Hindlimb muscle (tissue), 1 donor: ENCODE data around the gene UBE2QL1. TPM values are rescaled to one million over a fixed set of nuclear protein-coding genes. Genes with fewer than 3 reads are reported as not detected.

Experiments
- DNase-seq: peaks from one replicate; pipeline ENCODE4 v3.0.0-alpha.2; 2013
- polyA plus RNA-seq: library from polyadenylated mRNA; unstranded; fragments of 120-200 nt; gene quantifications from one replicate; pipeline ENCODE4 v1.2.1, GENCODE V29; 2013; ENCODE audit not compliant: insufficient read length

The UBE2QL1 gene
- polyA plus RNA-seq, 1 donor = 2.3 TPM

DNA sequence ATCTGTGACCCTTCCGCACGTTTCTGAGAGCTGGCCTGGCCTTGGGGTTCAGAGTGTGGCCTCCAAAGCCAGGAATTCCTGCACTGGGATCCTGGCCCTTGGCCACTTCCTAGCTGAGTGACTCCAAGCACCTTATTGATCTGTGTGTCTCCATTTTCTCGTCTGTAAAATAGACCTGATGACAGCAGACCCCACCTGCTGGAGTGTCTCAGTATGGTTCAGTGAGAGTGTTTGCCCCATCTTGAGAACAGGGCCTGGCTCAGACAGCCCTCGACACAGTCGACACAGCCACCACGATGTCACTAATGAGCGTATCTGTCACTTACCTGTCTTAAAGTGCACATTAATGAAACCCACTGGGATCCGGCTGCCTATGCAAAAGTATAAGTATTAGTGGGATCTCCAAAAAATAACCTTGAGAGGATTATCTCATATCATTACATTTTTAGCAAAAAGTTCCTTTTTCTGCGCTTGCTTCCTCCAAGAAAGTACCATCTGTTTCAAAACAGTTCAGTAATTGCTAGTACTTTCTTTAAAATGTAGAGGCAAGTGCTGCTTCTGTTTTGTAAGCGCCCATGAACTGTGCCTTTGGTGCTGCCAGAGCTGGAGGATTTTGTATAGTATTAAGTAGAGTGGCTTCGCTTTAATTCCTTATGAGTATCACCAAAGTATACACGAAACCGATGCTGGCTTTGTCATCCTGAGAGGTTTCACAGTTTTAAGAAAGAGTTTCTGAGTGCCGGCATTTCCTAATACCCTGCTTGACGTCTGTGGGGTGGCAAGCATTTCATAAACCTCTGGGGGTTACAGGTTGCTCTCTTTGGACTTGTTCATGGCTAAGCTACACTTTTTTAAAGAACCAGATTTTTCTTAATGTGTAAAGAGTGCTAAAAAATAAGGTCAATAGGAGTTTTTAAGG, 31.7 kb downstream of the UBE2QL1 start:
- DNase-seq = no peak

DNA sequence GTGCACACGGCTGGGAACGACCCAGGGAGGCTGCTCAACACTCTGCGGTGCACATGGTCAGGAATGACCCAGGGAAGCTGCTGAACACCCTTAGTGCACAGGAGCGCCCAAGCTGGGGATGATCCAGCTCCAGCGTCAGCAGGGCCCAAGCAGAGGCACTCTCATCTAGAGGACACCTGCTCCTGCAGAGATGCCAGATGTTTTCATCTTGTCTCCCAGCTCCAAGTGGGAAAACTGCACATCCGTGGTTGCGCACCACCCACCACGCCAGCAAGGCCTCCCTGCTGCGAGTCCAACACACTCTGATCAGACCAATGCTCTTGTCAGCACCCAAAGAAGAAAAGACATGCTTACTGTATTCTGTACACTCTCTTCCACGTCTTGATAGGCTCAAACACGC, 34.1 kb downstream of the UBE2QL1 start:
- no peak for DNase-seq

DNA sequence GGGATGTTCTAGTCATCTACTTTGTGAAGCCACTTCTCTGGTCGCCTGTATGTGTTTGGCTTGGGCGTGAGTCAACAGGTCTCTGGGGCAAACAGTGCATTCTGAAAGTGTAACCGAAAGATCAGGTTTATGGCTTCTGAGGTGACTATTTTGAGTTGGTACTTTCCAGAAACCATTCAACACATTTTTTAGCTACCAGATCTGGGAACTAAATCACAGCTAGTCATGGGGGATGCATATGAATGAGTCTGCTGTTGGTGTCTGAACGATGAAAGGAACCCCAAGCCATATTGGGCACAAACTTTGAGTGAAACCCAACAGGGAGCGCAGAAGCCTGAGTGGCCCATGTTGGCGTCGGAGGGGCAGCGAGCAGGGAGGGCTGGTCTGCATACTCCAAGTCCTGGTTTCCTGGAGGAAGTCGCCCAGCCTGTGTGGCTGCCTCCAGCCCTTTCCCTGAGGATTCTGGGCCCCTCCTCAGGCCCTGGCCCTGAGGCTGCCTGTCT, 35.3 kb downstream of the UBE2QL1 start:
- no peak for DNase-seq

DNA sequence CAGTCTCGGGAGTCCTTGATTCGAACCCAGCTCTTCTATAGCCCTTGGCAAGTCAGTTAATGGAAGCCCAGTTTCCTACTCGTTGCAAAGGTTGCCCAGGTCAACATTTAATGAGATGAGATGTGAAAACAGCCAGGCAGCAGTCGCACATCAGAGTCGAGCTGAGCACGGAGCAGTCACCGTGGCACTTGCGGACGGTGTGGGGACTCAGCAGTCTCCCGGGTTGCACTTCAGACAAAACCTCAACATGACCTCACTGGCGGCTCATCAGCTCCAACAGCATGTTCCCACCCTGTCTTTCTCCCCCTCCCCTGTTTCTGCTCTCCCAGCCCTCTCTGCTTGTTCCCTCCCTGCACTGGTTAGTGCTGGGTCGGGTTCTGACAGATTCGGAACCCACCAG, 35.8 kb downstream of the UBE2QL1 start:
- no peak for DNase-seq

DNA sequence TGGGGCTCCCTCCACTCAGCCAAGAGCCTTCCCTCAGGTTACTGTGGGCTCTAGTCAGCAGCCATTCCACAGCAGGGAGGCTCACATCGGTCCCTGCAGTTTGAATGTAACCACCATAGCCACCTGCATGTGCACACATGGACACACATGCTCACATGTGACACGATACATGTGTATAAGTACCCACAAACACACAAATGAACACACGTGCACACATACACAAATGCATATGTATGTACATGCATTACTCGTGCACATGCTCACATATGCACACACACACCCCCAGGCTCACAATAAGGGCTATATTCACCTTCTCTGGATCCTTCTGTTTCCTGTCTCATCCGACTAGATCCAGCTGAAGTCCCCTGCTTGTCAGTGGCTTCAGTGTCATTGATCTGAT, 36.2 kb downstream of the UBE2QL1 start:
- DNase-seq = no peak

DNA sequence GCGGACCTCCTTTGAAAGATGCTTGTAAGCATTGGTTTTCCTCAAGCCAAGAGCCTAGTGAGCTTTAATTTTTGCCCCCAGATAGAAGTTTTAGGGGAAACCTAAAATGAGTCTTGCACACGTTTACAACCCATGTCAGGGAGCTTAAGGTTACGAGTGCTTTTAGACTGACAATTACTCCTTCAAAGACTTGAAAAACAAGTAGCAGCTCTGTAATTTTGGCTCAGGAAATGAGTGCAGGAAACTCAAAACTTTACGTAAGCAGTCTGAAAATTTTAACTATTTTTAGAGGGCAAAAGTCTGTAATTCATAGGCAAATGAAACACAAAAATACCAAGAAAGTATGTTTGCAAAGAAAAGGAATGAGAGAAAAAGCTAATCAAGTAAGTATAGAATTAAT, 36.8 kb downstream of the UBE2QL1 start:
- DNase-seq = no peak

DNA sequence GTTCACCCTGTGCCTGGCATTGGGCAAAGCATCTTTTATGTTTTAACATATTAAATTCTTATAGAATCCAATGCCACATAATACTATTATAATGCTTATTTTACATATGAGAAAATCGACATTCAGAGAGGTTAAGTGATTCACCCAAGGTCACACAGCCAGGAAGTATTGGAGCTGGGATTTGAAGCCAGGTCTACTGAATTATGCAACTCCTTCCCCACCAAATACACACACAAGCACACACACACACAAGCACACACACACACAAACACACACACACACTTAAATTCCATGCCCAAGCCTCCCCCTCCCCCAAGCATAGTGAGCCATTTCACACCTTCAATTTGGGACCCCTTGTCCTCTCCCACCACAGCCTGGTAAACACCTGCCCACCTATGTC, 37.4 kb downstream of the UBE2QL1 start:
- no peak for DNase-seq

DNA sequence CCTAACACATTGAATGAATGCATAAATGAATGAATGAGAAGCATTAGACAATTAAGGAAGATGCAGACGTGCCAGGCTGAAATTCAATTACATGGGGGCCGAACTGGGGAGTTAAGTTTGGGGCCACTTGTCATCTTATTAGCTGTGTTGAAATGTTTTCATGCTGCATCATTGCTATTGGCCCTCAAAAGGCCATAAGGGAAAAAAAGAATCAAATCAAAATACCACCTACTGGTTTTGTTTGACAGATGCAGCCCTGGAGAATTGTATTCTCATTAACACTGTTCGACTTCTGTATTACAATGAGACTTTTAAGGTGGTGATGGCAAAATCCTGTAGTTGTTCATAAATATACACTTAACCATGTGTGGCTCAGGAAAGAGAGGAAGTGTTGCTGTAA, 38.4 kb downstream of the UBE2QL1 start:
- DNase-seq = no peak

DNA sequence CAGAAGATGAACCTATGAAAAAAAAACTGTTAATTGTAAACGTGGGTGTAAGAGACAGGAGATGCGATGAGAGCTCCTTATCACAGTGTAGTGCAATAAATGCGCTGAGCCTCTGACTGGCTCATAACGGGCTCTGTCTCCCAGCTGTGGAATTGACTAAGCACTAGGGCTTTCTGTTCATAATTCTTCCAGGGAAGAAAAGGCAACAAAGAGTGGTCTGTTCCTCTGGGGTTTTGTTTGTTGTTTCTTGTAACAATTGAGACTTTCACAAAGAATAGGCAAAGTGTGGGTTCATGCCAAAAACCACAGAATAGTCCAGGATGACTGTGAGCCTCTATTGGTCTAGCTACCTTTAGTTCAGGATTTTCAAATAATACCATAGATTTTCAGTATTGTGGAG, 39.4 kb downstream of the UBE2QL1 start:
- no peak for DNase-seq

DNA sequence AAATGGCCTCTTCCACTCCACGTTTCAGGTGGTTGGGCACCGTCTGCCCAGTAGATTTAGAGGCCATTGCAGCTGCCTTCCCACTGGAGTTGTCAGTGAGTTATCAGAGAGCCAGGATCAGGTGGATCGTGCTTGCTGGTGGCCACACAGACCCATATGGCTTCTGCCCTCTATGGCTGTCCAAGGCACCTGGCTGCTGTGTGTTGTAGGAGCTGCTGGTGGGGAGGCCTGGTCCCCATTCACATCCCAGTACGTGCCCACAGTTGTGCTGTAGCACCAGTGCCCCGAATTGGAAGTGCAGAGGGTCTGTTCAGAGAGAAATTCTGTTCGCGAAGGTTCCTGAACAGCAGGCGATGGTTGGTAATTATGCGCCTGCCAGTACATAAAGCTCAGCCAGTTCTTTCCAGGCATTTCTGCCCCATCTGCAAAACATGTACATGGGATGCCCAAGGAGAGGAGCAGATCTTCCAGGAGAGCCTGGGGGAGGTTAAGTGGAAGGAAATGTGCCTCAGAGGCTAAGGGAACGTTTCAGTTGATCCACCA, 41.1 kb downstream of the UBE2QL1 start:
- DNase-seq = no peak

DNA sequence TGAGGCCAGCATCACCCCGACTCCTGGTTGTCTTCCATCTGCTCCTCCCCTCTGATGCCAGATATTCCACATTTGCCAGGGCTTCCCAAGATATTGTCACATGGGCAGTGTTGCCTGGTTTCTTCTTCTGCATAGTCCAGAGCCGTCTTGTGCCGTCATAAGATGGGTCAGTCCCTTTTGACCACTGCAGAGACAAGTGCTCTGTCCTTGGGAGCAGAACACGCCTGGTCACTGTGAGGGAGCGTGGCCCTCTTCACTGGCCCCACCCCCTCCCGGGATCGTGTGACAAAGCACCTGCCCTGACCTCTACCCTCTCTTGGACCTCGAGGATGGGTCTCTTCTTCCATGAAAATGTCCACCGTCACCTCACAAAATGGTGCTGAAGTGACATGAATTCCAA, 41.6 kb downstream of the UBE2QL1 start:
- no peak for DNase-seq

DNA sequence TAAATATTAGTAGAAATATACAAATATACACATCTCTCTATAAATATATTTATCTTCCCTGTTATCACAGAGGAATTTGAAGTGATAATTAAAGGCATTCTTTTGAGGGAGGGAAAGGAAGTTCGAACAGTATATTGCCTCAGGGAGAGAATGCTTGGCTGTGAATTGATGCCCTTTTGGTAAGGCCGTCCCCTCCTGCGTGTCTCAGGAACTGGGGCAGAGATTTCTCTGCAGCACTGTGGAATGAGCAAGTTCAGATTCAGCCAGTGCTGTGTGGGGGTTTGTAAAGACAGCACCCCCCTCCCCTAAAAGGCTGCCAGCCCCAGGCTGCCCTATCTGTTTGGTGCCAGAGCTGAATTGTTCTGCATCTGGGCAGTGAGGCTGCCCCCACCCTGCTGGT, 42.0 kb downstream of the UBE2QL1 start:
- DNase-seq = no peak

DNA sequence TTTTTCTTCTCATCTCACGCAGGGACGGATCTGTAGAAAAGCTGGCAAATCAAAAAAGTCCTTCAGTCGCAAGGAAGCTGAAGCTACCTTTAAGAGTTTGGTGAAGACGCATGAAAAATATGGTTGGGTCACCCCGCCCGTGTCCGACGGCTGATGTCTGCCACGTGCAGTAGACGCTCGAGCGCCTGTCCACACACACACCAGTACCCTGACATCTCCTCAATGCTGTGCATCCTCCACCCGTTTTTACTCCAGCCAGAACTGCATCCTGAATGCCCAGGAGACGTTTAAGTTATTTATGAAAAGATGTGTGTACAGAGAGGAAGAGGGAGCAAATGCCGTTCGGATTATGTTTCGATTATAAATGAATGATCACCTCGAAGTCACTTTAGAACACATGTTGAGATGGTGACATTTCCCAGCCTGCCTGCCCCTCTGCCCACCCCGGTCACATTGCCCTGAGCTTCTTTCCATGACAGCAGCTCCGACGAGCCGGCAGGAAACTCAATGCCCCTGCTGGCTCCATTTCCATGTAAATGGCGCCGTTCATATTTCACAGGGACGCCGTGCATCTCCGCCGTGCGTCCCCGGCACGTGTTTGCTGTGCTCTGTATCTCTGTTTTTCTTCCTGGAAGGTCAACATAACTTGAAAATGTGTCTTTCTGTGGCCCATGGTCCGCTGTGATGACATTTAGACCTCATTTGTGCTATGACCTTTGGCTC, 42.7 kb downstream of the UBE2QL1 start:
- no peak for DNase-seq

DNA sequence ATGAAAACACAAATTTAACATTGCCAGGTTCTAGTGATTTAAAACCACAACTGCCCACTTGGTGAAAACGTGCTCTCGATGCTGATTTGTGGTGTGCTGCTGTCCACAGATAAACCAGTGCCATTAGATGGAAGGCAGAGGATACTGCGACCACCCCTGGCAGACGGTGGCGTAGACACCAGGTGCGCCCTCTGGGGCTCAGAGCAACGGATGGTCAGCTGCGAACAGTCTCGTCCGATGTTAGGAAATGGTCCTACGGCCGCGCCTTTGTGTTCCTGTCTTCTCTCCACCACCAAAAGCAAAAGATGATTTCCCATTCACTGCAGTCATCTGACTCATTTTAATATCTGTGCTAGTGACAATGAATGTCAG, 43.2 kb downstream of the UBE2QL1 start:
- DNase-seq = no peak

DNA sequence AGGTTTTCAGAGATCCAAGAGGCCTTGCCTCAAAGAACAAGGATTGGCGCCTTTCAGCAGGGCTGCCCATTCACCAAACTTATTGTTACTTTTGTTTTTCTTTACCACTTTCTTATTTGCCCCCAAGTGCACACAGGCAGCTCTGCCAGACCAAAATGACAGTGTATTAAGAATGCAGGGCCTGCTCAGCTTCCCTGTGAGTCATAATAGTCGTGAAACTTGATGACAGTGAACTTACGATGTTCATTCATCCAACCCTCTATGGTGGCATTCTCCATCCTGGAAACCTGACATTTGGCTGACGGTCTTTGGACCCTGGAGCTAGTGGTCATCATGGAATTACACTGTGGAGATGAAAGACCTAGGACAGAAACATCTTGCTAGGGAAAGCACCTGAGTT, 44.3 kb downstream of the UBE2QL1 start:
- DNase-seq = no peak

DNA sequence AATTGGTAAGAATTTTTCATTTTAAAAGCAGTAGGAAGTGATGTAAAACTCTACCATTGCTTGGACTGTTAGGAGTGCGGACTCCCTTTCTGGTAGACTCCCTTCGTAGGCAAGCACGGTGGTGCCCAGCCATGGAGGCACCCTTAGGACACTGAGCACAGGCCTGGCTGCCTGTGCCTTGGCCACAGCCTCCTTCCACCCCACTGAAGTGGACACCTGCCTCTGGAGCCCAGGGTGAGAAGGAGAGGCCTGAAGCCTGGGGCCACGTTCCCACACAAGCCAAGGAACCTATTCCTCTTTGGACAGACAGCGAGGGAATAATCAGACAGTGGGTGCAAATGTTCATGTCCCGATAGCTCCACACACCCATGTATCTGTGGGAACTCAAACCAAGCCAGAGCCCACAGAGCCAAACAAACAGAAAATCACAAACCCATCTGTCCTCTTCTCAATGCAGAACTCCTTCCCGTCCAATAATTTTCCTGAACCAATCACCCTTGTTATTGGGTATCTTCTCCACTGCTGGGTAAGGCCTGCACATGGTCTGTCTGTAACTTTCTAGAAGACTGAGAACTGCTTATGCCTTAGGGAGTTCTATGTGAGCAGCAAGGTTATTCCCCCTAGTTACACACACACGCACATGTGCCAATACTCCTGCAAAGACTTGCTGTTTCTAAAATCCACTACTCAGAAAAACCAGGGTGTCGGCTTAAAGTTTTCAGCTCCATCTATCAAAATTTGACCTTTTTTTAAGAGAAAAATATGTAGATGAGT, 45.2 kb downstream of the UBE2QL1 start:
- DNase-seq = no peak

DNA sequence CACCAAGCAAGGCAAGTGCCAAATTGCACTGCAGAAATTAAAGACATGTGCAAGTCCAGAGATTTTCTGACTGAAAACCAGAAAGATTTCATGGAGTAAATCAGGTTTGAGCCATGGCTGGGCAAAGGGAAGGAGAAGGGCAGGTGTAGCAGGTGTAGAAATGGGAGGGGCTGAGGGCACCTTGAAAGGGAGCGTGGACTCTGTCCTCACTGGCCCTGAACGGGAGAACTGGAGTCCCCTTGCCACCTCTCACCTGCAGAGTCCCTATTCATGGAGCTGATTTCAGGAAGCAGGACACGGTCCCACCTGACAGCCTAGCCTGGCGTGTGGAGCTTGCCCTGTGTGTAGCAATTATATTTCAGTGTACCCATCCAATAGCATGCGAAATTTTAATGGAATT, 46.3 kb downstream of the UBE2QL1 start:
- no peak for DNase-seq

DNA sequence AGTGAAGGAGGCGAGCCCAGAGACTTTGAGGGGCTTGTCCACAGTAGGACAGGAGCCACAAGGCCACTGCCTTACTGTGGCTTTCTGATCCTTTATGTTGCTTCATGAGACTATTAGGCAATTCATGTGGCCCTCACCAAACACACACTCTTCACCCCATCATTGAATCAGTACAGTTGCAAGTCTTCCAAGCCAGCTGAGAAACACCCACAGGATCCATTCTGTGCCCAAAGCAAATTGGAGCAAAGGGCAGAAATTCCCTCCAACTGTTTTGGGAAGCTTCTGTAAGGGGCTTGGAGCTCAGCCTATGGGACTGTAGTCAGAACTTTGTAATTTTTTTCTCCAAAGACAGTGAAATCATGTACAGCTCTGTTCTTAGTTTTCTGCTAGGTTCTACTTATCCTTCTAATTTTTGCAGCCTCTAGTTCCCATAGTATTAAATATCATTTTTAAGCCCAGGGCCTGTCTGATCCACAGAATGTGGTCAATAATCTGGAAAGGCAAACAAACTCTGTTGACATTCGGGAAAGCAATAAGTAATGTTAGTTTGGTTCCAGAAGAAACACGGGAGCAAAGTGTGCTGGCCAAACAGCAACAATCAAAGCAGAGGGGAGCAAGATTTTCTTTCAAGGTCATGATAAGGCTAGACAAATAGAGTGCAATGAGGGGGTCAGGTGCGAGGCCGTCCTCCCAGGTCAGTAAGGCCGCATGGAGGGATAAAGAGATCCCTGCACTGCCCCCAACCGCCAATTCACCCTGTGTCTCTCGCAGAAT, 47.0 kb downstream of the UBE2QL1 start:
- no peak for DNase-seq

DNA sequence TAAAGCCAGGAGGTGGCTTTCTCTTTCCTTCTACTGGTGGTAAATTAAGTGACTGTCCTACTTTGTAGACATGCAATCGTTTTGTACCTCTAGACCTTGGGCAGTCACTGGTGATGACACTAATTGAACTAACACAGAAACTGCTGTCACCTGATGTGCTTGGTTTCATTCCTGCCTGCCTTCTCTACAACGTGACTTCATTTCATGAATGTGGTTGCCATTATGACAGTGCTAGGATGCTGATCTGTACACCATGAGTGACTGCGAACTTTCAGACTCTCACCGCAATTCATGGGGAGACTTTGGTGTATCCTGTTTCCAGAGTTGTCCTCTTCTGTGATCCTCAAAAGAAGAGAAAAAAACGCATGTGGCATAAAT, 47.5 kb downstream of the UBE2QL1 start:
- DNase-seq = no peak

DNA sequence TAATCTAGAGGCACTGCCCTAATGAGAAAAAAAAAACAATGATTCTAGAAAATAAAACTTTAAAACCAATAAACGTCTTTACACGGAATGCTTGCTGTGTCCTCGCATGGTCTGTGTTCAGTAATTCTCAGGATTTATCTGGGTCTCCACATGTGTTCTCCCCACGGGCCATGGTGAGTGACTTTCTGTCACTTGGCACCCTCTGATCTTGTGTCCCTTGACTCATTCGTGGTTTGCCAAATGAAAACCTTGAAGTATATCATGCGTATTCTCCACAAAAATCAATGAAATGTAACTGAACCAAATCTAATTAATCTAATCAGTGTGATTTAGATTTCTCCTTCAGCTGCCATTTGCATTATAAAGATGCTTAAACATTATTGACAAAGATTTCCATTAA, 48.0 kb downstream of the UBE2QL1 start:
- no peak for DNase-seq

DNA sequence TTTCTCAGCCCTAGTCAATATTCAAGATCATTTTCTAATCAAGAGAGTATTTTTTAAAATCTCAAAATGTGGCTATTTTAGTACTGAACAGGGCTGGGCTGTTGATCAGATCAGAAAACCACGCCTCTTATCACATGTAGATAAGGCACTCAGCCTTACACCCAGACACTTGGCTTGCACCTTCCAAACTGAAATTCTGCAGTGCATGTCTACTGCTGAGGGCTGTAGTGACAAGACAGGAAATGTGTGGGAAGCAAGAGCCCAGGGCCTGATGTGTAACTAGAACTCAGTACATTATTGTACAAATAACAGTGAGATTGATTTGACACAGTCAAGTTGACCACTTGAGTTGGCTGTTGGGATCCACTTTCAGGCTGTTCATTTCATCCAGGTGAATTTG, 48.6 kb downstream of the UBE2QL1 start:
- DNase-seq = no peak

DNA sequence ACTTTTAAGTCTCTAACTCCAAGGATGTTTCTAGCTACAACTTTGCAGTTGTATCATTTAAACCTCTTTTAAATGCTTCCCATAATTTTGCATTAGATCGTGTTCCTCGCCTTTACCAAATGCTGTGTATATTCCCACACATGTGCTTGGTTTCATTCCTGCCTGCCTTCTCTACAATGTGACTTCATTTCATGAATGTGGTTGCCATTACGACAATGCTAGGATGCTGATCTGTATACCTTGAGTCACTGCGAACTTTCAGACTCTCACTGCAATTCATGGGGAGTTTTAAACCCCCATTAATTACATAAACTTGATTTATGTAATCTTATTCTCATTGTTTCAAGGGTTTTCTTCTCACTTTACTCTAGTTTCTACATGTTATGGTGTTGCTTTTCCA, 50.3 kb downstream of the UBE2QL1 start:
- no peak for DNase-seq
